Psoas muscle (tissue), 8 donors: Measurements from ENCODE around the gene HABP4. TPM values are rescaled to one million over a fixed set of nuclear protein-coding genes. Genes with fewer than 3 reads are reported as not detected.

Source experiments
- ATAC-seq, 4 donors: fragments of 200-7000 bp; cut with Tn5 transposase; one replicate each; pipeline ENCODE4 v1.9.1; 2020; ENCODE audit warnings: moderate library complexity in 3 of 4, mild to moderate bottlenecking in 2 of 4
- DNase-seq, 2 donors: peaks; one replicate each; pipeline ENCODE4 v3.0.0-alpha.2; 2020
- H3K27ac ChIP-seq: fragments of 200-600 bp; one replicate; pipeline ENCODE4 v1.8.0; 2022
- H3K27me3 ChIP-seq, 3 donors: fragments of 200-600 bp in 1 of 3; one replicate each; pipeline versions ENCODE4 v1.6.1 to v1.8.0; 2013 to 2022; ENCODE audit warnings: low read length in 2 of 3, mild to moderate bottlenecking in 2 of 3, moderate library complexity in 1 of 3; ENCODE audit not compliant: insufficient read depth in 3 of 3
- H3K36me3 ChIP-seq, 2 donors: fragments of 200-600 bp in 1 of 2; one replicate each; pipeline versions ENCODE4 v1.6.1 to v1.8.0; 2013 to 2022; ENCODE audit warnings: low read depth in 1 of 2, mild to moderate bottlenecking in 1 of 2, moderate library complexity in 1 of 2; ENCODE audit not compliant: insufficient read depth in 1 of 2
- H3K4me1 ChIP-seq: fragments of 200-600 bp; one replicate; pipeline ENCODE4 v1.8.0; 2022
- H3K4me3 ChIP-seq: fragments of 200-600 bp; one replicate; pipeline ENCODE4 v1.8.0; 2022; ENCODE audit warnings: mild to moderate bottlenecking
- H3K9me3 ChIP-seq: fragments of 200-600 bp; one replicate; pipeline ENCODE4 v1.8.0; 2022
- WGBS, 3 donors: extraction: QIAGEN DNeasy Blood & Tissue Kit; methylation state at CpG; one replicate each; pipeline versions ENCODE4 v1.1.6 to v1.1.7; 2013; 5-methylcytosine and 5-hydroxymethylcytosine counted together
- intact Hi-C, 2 donors: fragments of 100-400 bp; cut with DNase I; formaldehyde crosslinking; loops; one replicate each; pipeline versions ENCODE4 v1.11.0 to v1.14.2; 2022
- polyA plus RNA-seq, 3 donors: library from polyadenylated mRNA; stranded (reverse); fragments of 200-250 nt; gene quantifications; one replicate each; pipeline ENCODE4 v1.2.3, GENCODE V29; 2013
- total RNA-seq, 4 donors: library from RNA; stranded (reverse); fragmentation: NEBNext Ultra II Directional in 2 of 4; extraction: Animal tissue kit (Norgen Biotek cat#: 25700) in 2 of 4; gene quantifications; one replicate each; pipeline versions ENCODE4 v1.2.1 to v1.2.4, GENCODE V29; 2021 to 2023
- TF ChIP-seq, protein P1 (sequence below): fragments of 200-600 bp; IDR thresholded peaks from one replicate; pipeline ENCODE4 v1.8.0; 2022; ENCODE audit warnings: antibody characterized with exemption
- donor health status: healthy with polysubstance abuse.
- donor health status: DM: no; HTN: no; CAD: no; lungs with moderate emphysema.
- donor health status: Bipolar disorder and iron deficiency.
- donor health status: healthy.
- donor health status: DM: yes; HTN: yes; CAD: no.
- donor health status: DM: no; HTN: no; CAD: no.
- donor health status: DM: no; HTN: no; CAD: no.
- donor health status: DM: yes; HTN: yes; CAD: no.

Gene HABP4
- total and polyA plus RNA-seq, 7 donors = 6.4 to 14.4 (median 9.3) TPM

DNA sequence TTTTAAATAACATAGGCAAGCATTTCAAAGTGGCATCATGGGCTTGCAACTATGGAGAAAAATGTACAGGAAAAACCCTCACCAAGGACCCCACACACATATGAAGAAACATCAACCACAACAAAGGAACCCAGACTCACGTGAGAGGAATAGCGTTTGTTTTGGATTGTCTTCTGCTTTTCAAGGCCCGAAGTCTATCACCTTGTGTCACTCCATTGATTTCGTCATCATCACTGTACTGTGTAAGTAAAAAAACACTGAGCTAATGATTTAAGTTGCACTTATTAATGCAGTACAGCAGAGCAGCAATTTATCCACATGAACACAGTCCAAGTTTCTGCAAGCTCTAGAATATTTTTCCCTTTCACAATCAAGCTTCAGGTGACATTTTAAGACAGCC is 72.4 kb downstream of the HABP4 start:
- Histone ChIP-seq H3K27ac (no peak overlapping the region), H3K36me3 (no peaks in the 10 kb centered on the region)
- WGBS, 3 donors = 85 to 89% (median 87%) methylated on average over 4 of the region's 4 CpGs

DNA sequence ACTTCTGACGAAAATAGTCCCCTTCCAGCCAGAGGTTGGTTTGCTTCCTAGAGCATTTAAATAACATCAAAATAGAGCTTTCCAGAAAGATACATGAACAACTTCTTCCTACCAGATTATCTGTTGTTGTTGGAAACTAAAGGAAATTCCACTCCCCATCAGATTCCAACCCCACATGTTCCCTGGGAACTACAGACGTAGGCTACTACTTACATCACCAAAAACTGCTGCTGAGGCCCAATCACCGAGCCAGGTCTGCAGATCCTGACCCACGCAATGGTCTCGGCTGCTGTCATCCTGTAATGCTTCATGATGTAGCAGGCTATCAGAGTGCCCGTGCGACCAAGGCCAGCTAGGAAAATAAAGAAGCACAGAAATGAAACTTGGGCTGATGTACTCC is 73.4 kb downstream of the HABP4 start:
- H3K27me3 ChIP-seq = no peaks in the 10 kb centered on the region
- peak in 1 of 4 donors; percentile 65 for ATAC-seq
- DNase-seq = peak in 1 of 2 donors; percentile 47
- no peaks in the 10 kb centered on the region for H3K9me3 ChIP-seq
- intact Hi-C loops = loop anchor here in 1 of 2 donors (10.0 kb wide), 1 partner anchor 61 kb away; no protein-coding TSS in a partner anchor
- H3K36me3 ChIP-seq = no peaks in the 10 kb centered on the region
- H3K4me3 ChIP-seq = no peak overlapping the region
- peak overlapping the region; percentile 21 for H3K27ac ChIP-seq
- no peaks in the 10 kb centered on the region for H3K4me1 ChIP-seq
- 81 to 89% (median 85%) methylated on average over 7 of the region's 7 CpGs for WGBS, 3 donors
- TF ChIP-seq, protein P1, sequence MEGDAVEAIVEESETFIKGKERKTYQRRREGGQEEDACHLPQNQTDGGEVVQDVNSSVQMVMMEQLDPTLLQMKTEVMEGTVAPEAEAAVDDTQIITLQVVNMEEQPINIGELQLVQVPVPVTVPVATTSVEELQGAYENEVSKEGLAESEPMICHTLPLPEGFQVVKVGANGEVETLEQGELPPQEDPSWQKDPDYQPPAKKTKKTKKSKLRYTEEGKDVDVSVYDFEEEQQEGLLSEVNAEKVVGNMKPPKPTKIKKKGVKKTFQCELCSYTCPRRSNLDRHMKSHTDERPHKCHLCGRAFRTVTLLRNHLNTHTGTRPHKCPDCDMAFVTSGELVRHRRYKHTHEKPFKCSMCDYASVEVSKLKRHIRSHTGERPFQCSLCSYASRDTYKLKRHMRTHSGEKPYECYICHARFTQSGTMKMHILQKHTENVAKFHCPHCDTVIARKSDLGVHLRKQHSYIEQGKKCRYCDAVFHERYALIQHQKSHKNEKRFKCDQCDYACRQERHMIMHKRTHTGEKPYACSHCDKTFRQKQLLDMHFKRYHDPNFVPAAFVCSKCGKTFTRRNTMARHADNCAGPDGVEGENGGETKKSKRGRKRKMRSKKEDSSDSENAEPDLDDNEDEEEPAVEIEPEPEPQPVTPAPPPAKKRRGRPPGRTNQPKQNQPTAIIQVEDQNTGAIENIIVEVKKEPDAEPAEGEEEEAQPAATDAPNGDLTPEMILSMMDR = no peak

More for the DNA sequence above, 72.4 kb downstream of the HABP4 start:
- intact Hi-C loops = loop anchor here in 1 of 2 donors (10.0 kb wide), 1 partner anchor 62 kb away; no protein-coding TSS in a partner anchor
- H3K4me3 ChIP-seq = no peak overlapping the region
- no peaks in the 10 kb centered on the region for H3K4me1 ChIP-seq
- TF ChIP-seq, protein P1 = no peak
- H3K9me3 ChIP-seq = no peaks in the 10 kb centered on the region
- ATAC-seq (no peak), DNase-seq (no peak)
- no peaks in the 10 kb centered on the region for H3K27me3 ChIP-seq

DNA sequence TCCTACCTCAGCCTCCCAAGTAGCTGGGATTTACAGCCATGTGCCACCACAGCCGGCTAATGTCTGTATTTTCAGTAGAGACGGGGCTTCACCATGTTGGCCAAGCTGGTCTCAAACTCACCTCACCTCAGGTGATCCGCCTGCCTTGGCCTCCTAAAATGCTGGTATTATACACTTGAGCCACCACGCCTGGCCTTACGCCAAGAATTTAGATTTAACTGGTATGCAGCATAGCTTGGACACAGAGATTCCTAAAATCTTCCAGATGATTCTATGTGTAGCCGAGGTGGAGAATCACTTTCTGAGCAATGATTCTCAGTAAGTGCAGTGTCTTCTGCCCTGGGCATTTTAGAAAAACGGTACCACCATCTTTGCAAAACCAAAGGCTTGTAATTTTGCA is 74.1 kb downstream of the HABP4 start:
- no peak for ATAC-seq
- TF ChIP-seq, protein P1 = no peak

DNA sequence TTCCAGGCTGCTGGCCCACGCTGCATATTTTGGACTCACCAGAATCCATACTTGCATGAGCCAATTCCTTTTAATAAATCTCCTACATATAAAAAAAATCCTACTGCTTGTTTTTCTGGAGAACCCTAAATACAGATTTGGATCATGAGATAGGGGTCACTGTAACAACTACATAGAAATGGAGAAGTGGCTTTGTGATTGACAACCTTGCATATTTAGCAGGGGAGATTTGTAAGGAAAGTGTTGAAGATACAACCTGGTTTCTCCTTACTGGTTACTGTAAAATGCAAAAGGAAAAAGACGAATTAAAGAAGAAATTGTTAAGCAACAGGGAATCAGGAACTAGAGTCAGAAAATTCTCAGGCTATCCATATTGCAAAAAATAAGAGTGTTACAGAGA is 74.8 kb downstream of the HABP4 start:
- no peak overlapping the region for H3K4me3 ChIP-seq
- intact Hi-C loops = loop anchor here in 1 of 2 donors (10.0 kb wide), 1 partner anchor 60 kb away; no protein-coding TSS in a partner anchor
- no peaks in the 10 kb centered on the region for H3K27me3 ChIP-seq
- no peak overlapping the region for H3K27ac ChIP-seq
- no peaks in the 10 kb centered on the region for H3K36me3 ChIP-seq
- TF ChIP-seq, protein P1 = no peak
- no peaks in the 10 kb centered on the region for H3K4me1 ChIP-seq
- H3K9me3 ChIP-seq = no peaks in the 10 kb centered on the region
- WGBS, 3 donors = 94% methylated on average over 2 of the region's 2 CpGs
- DNase-seq (no peak), ATAC-seq (no peak)

More for the DNA sequence above, 74.1 kb downstream of the HABP4 start:
- Histone ChIP-seq H3K27ac (no peak overlapping the region), H3K27me3 (no peaks in the 10 kb centered on the region), H3K4me3 (no peak overlapping the region), H3K36me3 (no peaks in the 10 kb centered on the region), H3K4me1 (no peaks in the 10 kb centered on the region), H3K9me3 (no peaks in the 10 kb centered on the region)
- DNase-seq = no peak
- intact Hi-C loops = loop anchor here in 1 of 2 donors (10.0 kb wide), 1 partner anchor 61 kb away; no protein-coding TSS in a partner anchor
- WGBS, 3 donors = 79 to 87% (median 86%) methylated on average over 7 of the region's 7 CpGs

DNA sequence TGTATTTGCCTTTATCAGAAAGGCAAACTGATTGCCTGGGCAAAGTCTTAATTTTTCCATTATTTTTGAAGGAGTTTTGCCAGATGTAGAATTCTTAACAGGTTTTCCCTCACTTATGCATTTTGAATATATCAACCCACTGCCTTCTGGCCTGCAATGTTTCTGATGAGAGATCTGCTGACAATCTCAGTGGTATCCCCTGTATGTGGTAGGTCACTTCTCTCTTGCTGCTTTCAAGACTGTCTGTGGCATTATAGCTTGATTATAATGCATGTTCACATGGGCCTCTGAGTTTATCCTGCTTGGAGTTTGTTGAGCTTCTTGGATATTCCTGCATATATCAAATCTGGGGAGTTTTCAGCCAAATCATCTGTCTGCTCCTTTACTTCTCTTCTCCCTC is 82.2 kb downstream of the HABP4 start:
- Histone ChIP-seq H3K4me3 (no peak overlapping the region), H3K9me3 (no peaks in the 10 kb centered on the region), H3K4me1 (no peaks in the 10 kb centered on the region), H3K27ac (no peak overlapping the region), H3K27me3 (no peaks in the 10 kb centered on the region), H3K36me3 (peaks cover 0 to 21% of the 10 kb centered on the region in 2 donors)
- DNase-seq (no peak), ATAC-seq (no peak)
- TF ChIP-seq, protein P1 = no peak
- intact Hi-C loops = no loop called here
